Measurements from ENCODE around the gene ZNF839.
"Not testable (repeated sequence)": the region's sequence is repeated elsewhere in the genome, so short reads cannot be mapped to it uniquely, and the experiment has no call there.

ZNF839 gene

GRCh38 chr14:102304611-102305506 is 14.7 kb upstream of the ZNF839 start, which contains the start of gene MOK:
Gene MOK (minus strand): TSS chr14:102305164. CDS start chr14:102304968, 196 bp downstream.
- intact Hi-C loops (cut with DNase I): loop anchor here (5.0 kb wide), 2 partner anchors 168 to 218 kb away; partner anchors contain the start of genes HSP90AA1 and WDR20
- peak; percentile 86 to 98 (median 94) for DNase-seq

- intact Hi-C loops (cut with DNase I): loop anchor here (5.0 to 10.0 kb wide), 3 partner anchors 77 to 350 kb away; partner anchors contain the start of gene DYNC1H1
- DNase-seq: peak; percentile 78 to 96 (median 91)
Measured at GRCh38 chr14:102314242-102315011, 5.1 kb upstream of the ZNF839 start.

- intact Hi-C loops (cut with DNase I): loop anchor here (10.0 kb wide), 2 partner anchors 200 to 350 kb away; partner anchors contain the start of gene DYNC1H1
Measured at GRCh38 chr14:102315121-102315520, 4.4 kb upstream of the ZNF839 start.

GRCh38 chr14:102316338-102316742 is 3.2 kb upstream of the ZNF839 start:
- peak in 10 of 42 donors; percentile 12 to 50 (median 37) for DNase-seq
- intact Hi-C loops (cut with DNase I): loop anchor here (10.0 kb wide), 2 partner anchors 198 to 352 kb away; partner anchors contain the start of gene DYNC1H1

More at GRCh38 chr14:102315121-102315520, 4.4 kb upstream of the ZNF839 start:
- DNase-seq: no peak

GRCh38 chr14:102316743-102317563 is 2.6 kb upstream of the ZNF839 start:
- intact Hi-C loops (cut with DNase I): loop anchor here (10.0 kb wide), 2 partner anchors 198 to 352 kb away; partner anchors contain the start of gene DYNC1H1
- peak; percentile 91 to 99 (median 96) for DNase-seq

- intact Hi-C loops (cut with DNase I): loop anchor here (10.0 kb wide), 2 partner anchors 197 to 353 kb away; partner anchors contain the start of gene DYNC1H1
- DNase-seq: peak in 24 of 42 donors; percentile 30 to 82 (median 54)
Measured at GRCh38 chr14:102317564-102318248, 1.8 kb upstream of the ZNF839 start.

- intact Hi-C loops (cut with DNase I): loop anchor here (10.0 kb wide), 2 partner anchors 196 to 354 kb away; partner anchors contain the start of gene DYNC1H1
- peak in 1 of 42 donors; percentile 20 for DNase-seq
Measured at GRCh38 chr14:102318781-102319276, 717 bp upstream of the ZNF839 start.

- peak in 19 of 42 donors; percentile 21 to 65 (median 44) for DNase-seq
- intact Hi-C loops (cut with DNase I): no loop called here
Measured at GRCh38 chr14:102320033-102320660, 601 bp downstream of the ZNF839 start.

- intact Hi-C loops (cut with DNase I): no loop called here
Measured at GRCh38 chr14:102320671-102321455, 1.3 kb downstream of the ZNF839 start.

GRCh38 chr14:102321456-102322422 is 2.2 kb downstream of the ZNF839 start:
- intact Hi-C loops (cut with DNase I): no loop called here
- DNase-seq: no peak

More at GRCh38 chr14:102320671-102321455, 1.3 kb downstream of the ZNF839 start:
- DNase-seq: no peak

- intact Hi-C loops (cut with DNase I): no loop called here
- DNase-seq: peak in 41 of 42 donors; percentile 41 to 91 (median 79)
Measured at GRCh38 chr14:102323102-102323501, 3.6 kb downstream of the ZNF839 start.

GRCh38 chr14:102325791-102326345 is 6.3 kb downstream of the ZNF839 start:
- intact Hi-C loops (cut with DNase I): no loop called here
- DNase-seq: no peak

- intact Hi-C loops (cut with DNase I): no loop called here
- DNase-seq: no peak
Measured at GRCh38 chr14:102326583-102326982, 7.0 kb downstream of the ZNF839 start.

- intact Hi-C loops (cut with DNase I); DNase-seq: not testable (repeated sequence)
Measured at GRCh38 chr14:102329381-102329780, 9.8 kb downstream of the ZNF839 start.

GRCh38 chr14:102330806-102331205 is 11.3 kb downstream of the ZNF839 start:
- DNase-seq: no peak
- intact Hi-C loops (cut with DNase I): no loop called here

Measured in head of caudate nucleus (tissue), 42 donors.